Heart left ventricle (tissue), 16 donors: ENCODE data around the gene GFY. TPM values are rescaled to one million over a fixed set of nuclear protein-coding genes. Genes with fewer than 3 reads are reported as not detected.

Source experiments
- ATAC-seq, 4 donors: fragments of 200-7000 bp; cut with Tn5 transposase; one replicate each; pipeline ENCODE4 v1.9.1; 2020 to 2022; ENCODE audit warnings: moderate library complexity in 4 of 4, mild to moderate bottlenecking in 3 of 4, moderate number of reproducible peaks in 1 of 4
- DNase-seq, 5 donors: peaks; one replicate each; pipeline ENCODE4 v3.0.0-alpha.2; 2020
- H3K27ac ChIP-seq, 12 donors: fragments of 200-600 bp; sonication (generic) in 4 of 12; one replicate each; pipeline versions ENCODE4 v1.5.0 to v1.8.0; 2016 to 2022; ENCODE audit warnings: mild to moderate bottlenecking in 2 of 12
- H3K27me3 ChIP-seq, 9 donors: fragments of 200-600 bp; sonication (generic) in 2 of 9; one replicate each; pipeline versions ENCODE4 v1.5.1 to v1.8.0; 2016 to 2022; ENCODE audit warnings: mild to moderate bottlenecking in 3 of 9
- H3K36me3 ChIP-seq, 9 donors: fragments of 200-600 bp; sonication (generic) in 2 of 9; one replicate each; pipeline versions ENCODE4 v1.5.0 to v1.8.0; 2018 to 2022; ENCODE audit warnings: mild to moderate bottlenecking in 2 of 9
- H3K4me1 ChIP-seq, 12 donors: fragments of 200-600 bp; sonication (generic) in 4 of 12; one replicate each; pipeline versions ENCODE4 v1.5.0 to v1.8.0; 2016 to 2022; ENCODE audit warnings: mild to moderate bottlenecking in 3 of 12
- H3K4me3 ChIP-seq, 12 donors: fragments of 200-600 bp; sonication (generic) in 4 of 12; one replicate each; pipeline versions ENCODE4 v1.5.0 to v1.8.0; 2017 to 2022; ENCODE audit warnings: mild to moderate bottlenecking in 9 of 12, moderate library complexity in 4 of 12
- H3K9me3 ChIP-seq, 12 donors: fragments of 200-600 bp; sonication (generic) in 4 of 12; one replicate each; pipeline versions ENCODE4 v1.5.0 to v1.8.0; 2016 to 2022; ENCODE audit warnings: mild to moderate bottlenecking in 1 of 12
- POLR2A ChIP-seq, 2 donors: fragments of 450-650 bp; IDR thresholded peaks; one replicate each; pipeline ENCODE4 v1.6.1; 2017; ENCODE audit warnings: antibody characterized with exemption in 2 of 2, mild to moderate bottlenecking in 2 of 2, moderate library complexity in 2 of 2
- WGBS, 4 donors: extraction: QIAGEN DNeasy Blood & Tissue Kit in 2 of 4; methylation state at CpG; one replicate each; pipeline versions ENCODE4 v1.1.5 to v1.1.7; 2013 to 2018; 5-methylcytosine and 5-hydroxymethylcytosine counted together
- intact Hi-C, 10 donors: fragments of 100-400 bp; cut with DNase I; formaldehyde crosslinking; loops; one replicate each; pipeline versions ENCODE4 v1.11.1 to v1.14.2; 2022
- polyA plus RNA-seq, 2 donors: library from polyadenylated mRNA; stranded (reverse); fragments of 200-250 nt; gene quantifications; one replicate each; pipeline ENCODE4 v1.2.3, GENCODE V29; 2013
- total RNA-seq, 9 donors: library from RNA; depleted of rRNA in 2 of 9; stranded (reverse); fragments of >200 nt in 2 of 9; fragmentation: NEBNext Ultra II Directional in 3 of 9; extraction: Animal tissue kit (Norgen Biotek cat#: 25700) in 3 of 9; gene quantifications; one replicate each; pipeline versions ENCODE4 v1.1.0 to v1.2.4, GENCODE V29; 2016 to 2023
- TF ChIP-seq, protein P1 (sequence below), 12 donors: fragments of 200-600 bp; sonication (generic) in 4 of 12; IDR thresholded peaks; one replicate each; pipeline versions ENCODE4 v1.5.0 to v1.8.0; 2018 to 2022; ENCODE audit warnings: antibody characterized with exemption in 12 of 12, mild to moderate bottlenecking in 5 of 12
- donor health status: ischemic (EF 13 %, LVEDD 7.1; RV severe dilation, severe dysfunction).
- donor health status: healthy with polysubstance abuse.
- donor health status: DM: no; HTN: yes; CAD: no.
- donor health status: DM: no; HTN: no; CAD: no.
- donor health status: ischemic (EF 25% LVEDD 6.9; RV normal size, moderate dysfunction).
- donor health status: ischemic (EF 25% LVEDD 5.7; RV mildly dilated, moderate dysfunction).
- donor health status: healthy.
- donor health status: DM: yes; HTN: yes; CAD: no.
- donor health status: ischemic (EF 35%, LVEDD 5.7; RV mildly dilated, moderate dysfunction).
- donor health status: nonischemic (EF 11% LVEDD 7.7; RV severe dilation, severe dysfunction).
- donor health status: DM: yes; HTN: yes; CAD: no.
- donor health status: PGD.
- donor health status: ischemic (EF 29% LVEDD 5.4; RV normal size, mild dysfunction).
- donor health status: nonischemic (EF 23%, LVEDD 6.1; RV moderate dilation, normal function).

The GFY gene
- total and polyA plus RNA-seq, 11 donors, result 0.12 TPM; not detected in 10

DNA sequence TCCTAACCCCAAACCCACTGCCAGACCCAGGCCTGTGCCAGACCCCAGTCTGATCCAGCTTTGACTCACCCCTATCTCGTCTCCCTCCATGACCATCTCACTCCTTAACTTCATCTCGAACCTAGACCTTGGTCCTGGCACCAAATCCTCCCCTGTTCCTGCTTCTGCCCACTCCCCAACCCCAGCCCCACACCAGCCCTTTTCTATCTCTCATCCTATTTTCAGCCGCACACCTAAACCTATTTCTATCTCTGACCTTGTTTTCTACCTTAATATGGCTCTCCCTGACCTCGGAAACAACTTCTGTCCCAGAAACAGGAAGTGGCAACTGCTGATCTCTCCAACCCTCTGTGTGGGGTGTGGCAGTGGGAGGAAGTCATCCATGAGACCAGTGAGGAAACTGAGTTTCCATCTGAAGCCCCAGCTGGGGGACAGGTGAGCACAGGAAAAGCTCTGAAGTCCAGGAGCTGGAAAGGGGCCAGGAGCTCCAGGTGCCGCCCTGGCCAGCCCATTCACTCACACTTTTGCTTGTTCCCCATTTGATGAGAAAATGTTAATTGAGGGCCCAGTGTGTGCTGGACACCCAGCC is 15.7 kb upstream of the GFY start:
- Histone ChIP-seq H3K4me1 (peaks cover 0 to 21% (median 0%) of the 10 kb centered on the region in 12 donors), H3K36me3 (no peaks in the 10 kb centered on the region), H3K27me3 (peaks cover 0 to 5% (median 0%) of the 10 kb centered on the region in 9 donors), H3K27ac (no peak overlapping the region), H3K4me3 (no peak overlapping the region), H3K9me3 (no peaks in the 10 kb centered on the region)
- no peak for ATAC-seq
- intact Hi-C loops, result no loop called here
- no peak for DNase-seq
- WGBS, 4 donors, result 73 to 79% (median 75%) methylated on average over 5 of the region's 5 CpGs
- no peak for TF ChIP-seq POLR2A (IDR thresholded peaks at IDR 0.05)
- TF ChIP-seq, protein P1, sequence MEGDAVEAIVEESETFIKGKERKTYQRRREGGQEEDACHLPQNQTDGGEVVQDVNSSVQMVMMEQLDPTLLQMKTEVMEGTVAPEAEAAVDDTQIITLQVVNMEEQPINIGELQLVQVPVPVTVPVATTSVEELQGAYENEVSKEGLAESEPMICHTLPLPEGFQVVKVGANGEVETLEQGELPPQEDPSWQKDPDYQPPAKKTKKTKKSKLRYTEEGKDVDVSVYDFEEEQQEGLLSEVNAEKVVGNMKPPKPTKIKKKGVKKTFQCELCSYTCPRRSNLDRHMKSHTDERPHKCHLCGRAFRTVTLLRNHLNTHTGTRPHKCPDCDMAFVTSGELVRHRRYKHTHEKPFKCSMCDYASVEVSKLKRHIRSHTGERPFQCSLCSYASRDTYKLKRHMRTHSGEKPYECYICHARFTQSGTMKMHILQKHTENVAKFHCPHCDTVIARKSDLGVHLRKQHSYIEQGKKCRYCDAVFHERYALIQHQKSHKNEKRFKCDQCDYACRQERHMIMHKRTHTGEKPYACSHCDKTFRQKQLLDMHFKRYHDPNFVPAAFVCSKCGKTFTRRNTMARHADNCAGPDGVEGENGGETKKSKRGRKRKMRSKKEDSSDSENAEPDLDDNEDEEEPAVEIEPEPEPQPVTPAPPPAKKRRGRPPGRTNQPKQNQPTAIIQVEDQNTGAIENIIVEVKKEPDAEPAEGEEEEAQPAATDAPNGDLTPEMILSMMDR (IDR thresholded peaks at IDR 0.05), result no peak

DNA sequence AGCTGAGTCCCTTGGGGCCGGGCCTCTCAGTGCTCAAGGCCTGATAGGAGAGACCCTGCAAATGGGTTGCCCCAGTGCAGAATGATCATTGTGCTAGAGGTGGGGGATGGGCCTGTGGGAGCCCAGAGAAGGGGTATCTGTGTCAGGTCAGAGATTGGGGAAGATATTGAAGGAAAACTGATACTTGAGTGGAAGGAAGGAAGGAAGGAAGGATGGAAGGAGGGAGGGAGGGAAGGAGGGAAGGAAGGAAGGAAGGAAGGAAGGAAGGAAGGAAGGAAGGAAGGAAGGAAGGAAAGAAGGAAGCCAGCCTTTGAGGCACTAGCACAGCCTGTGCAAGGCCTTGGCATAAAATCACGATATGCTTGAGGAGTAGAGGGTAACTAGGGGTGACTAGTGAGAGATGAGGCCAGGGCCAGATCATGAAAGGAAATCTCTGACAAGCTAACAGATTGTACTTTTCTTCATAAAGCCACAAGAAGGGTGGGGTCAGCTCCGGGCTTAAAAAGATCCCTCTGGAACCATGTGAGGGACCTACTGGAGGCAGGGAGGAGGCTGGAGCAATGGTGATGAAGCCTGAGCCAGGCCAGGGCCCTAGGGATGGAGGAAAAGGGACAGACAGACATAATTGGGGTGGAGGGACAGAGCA is 13.4 kb upstream of the GFY start:
- TF ChIP-seq, protein P1 (IDR thresholded peaks at IDR 0.05), result no peak
- TF ChIP-seq POLR2A (IDR thresholded peaks at IDR 0.05), result no peak
- Histone ChIP-seq H3K9me3 (no peaks in the 10 kb centered on the region), H3K4me3 (no peak overlapping the region), H3K36me3 (no peaks in the 10 kb centered on the region), H3K27me3 (peaks cover 0 to 23% (median 0%) of the 10 kb centered on the region in 9 donors), H3K27ac (no peak overlapping the region), H3K4me1 (peaks cover 0 to 21% (median 0%) of the 10 kb centered on the region in 12 donors)
- no peak for DNase-seq
- 57 to 77% (median 69%) methylated on average over 3 of the region's 3 CpGs for WGBS, 4 donors
- ATAC-seq, result no peak
- intact Hi-C loops, result no loop called here

DNA sequence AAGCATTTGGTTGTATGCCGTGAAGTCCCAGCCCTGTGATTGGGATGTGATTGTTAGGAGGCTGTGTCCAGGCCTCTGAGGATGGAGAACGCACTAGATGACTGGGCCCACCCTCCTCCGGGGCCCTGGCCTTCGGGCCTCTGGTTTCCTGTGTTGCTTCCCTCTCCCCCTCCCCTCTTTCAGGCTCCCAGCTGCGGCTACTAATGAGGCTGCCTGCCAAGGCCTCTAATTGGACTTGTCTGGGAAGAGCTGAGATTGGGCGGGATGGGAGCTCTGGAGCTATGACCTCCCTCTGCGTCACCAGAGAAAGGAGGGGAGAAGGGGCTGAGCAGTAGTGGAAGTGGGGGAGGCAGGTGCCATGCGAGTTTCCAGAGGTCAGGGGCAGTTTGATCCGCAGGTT is 11.8 kb upstream of the GFY start:
- Histone ChIP-seq H3K4me3 (no peak overlapping the region), H3K27ac (no peak overlapping the region), H3K4me1 (peaks cover 0 to 19% (median 0%) of the 10 kb centered on the region in 12 donors), H3K27me3 (peaks cover 0 to 38% (median 6%) of the 10 kb centered on the region in 9 donors), H3K36me3 (no peaks in the 10 kb centered on the region), H3K9me3 (no peaks in the 10 kb centered on the region)
- DNase-seq, result peak in 3 of 5 donors; percentile 37 to 48 (median 40)
- TF ChIP-seq, protein P1 (IDR thresholded peaks at IDR 0.05), result no peak
- TF ChIP-seq POLR2A (IDR thresholded peaks at IDR 0.05), result no peak
- 57 to 61% (median 59%) methylated on average over 9 of the region's 9 CpGs for WGBS, 4 donors
- peak in 1 of 4 donors; percentile 60 for ATAC-seq
- intact Hi-C loops, result no loop called here

DNA sequence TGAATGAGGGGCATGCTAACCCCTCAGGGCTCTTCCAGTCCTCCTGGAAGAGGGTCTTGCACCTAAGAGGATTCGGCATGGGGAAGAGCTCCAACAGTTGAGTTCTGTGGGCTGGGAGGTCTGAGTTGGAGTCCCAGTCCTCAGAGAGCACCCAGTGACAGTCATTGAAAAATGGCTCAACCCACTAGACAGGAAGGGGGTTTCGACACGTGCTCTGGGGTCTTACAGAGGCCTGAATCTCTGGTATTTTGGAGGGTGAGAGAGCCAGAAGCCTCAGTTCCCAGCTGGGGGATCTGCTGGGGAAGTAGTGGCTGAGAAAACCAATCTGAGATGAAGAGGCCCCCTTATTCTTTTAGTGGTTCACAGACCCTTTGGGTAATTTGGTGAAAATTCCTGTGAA is 10.9 kb upstream of the GFY start:
- Histone ChIP-seq H3K27me3 (peaks cover 7 to 47% (median 13%) of the 10 kb centered on the region in 9 donors), H3K36me3 (no peaks in the 10 kb centered on the region), H3K4me3 (no peak overlapping the region), H3K4me1 (peaks cover 0 to 10% (median 0%) of the 10 kb centered on the region in 12 donors), H3K9me3 (no peaks in the 10 kb centered on the region), H3K27ac (no peak overlapping the region)
- intact Hi-C loops, result no loop called here
- TF ChIP-seq POLR2A (IDR thresholded peaks at IDR 0.05), result no peak
- ATAC-seq (no peak), DNase-seq (no peak)
- WGBS, 4 donors, result 86 to 89% (median 87%) methylated on average over 3 of the region's 3 CpGs
